Stomach (tissue), 9 donors: ENCODE data around the gene LHFPL2. TPM values are rescaled to one million over a fixed set of nuclear protein-coding genes. Genes with fewer than 3 reads are reported as not detected.

Experiments
- DNase-seq, 2 donors: peaks; one replicate each; pipeline versions ENCODE4 v3.0.0 to v3.0.0-alpha.2; 2013 to 2019
- H3K27ac ChIP-seq, 5 donors: fragments of 200-600 bp in 4 of 5; sonication (generic) in 4 of 5; one replicate each; pipeline ENCODE4 v1.5.1; 2013 to 2019; ENCODE audit warnings: mild to moderate bottlenecking in 1 of 5, moderate library complexity in 1 of 5
- H3K27me3 ChIP-seq, 3 donors: fragments of 200-600 bp; sonication (generic); one replicate each; pipeline ENCODE4 v1.5.1; 2017 to 2019; ENCODE audit warnings: mixed run types in 1 of 3
- H3K36me3 ChIP-seq, 4 donors: fragments of 200-600 bp; sonication (generic); 1 replicate in 3 of 4; 2 replicates in 1 of 4; pipeline ENCODE4 v1.5.1; 2016 to 2019
- H3K4me1 ChIP-seq, 4 donors: fragments of 200-600 bp; sonication (generic); one replicate each; pipeline ENCODE4 v1.5.1; 2016 to 2019
- H3K4me3 ChIP-seq, 4 donors: fragments of 200-600 bp; sonication (generic) in 3 of 4; one replicate each; pipeline ENCODE4 v1.5.1; 2016 to 2019; ENCODE audit warnings: mild to moderate bottlenecking in 1 of 4
- H3K9me3 ChIP-seq, 4 donors: fragments of 200-600 bp; sonication (generic); one replicate each; pipeline ENCODE4 v1.5.1; 2016 to 2019
- EP300 ChIP-seq: sonication (generic); formaldehyde crosslinking; IDR thresholded peaks from one replicate; pipeline ENCODE4 v1.6.1; 2017; ENCODE audit warnings: antibody characterized with exemption
- POLR2A ChIP-seq, 4 donors: fragments of 450-650 bp; IDR thresholded peaks; one replicate each; pipeline ENCODE4 v1.6.1; 2016; ENCODE audit warnings: antibody characterized with exemption in 4 of 4, control low read depth in 2 of 4, mild to moderate bottlenecking in 1 of 4, moderate library complexity in 1 of 4
- POLR2AphosphoS5 ChIP-seq, 3 donors: sonication (generic); formaldehyde crosslinking; IDR thresholded peaks; one replicate each; pipeline ENCODE4 v1.6.1; 2016; ENCODE audit warnings: antibody characterized with exemption in 3 of 3
- whole genome bisulfite sequencing, 5 donors: extraction: QIAGEN DNeasy Blood & Tissue Kit in 3 of 5; methylation state at CpG; one replicate each; pipeline versions ENCODE4 v1.1.5 to v1.1.7; 2013 to 2018; 5-methylcytosine and 5-hydroxymethylcytosine counted together
- intact Hi-C: fragments of 100-400 bp; cut with DNase I; formaldehyde crosslinking; loops from one replicate; pipeline ENCODE4 v1.15.1; 2023; ENCODE audit warnings: low total_unique reads
- polyA plus RNA-seq, 3 donors: library from polyadenylated mRNA; stranded (reverse); fragments of 200-250 nt; gene quantifications; one replicate each; pipeline ENCODE4 v1.2.3, GENCODE V29; 2013
- total RNA-seq, 5 donors: library from RNA; depleted of rRNA; stranded (reverse); fragments of >200 nt; gene quantifications; one replicate each; pipeline versions ENCODE4 v1.1.0 to v1.2.3, GENCODE V29; 2014 to 2016
- TF ChIP-seq, protein P1 (sequence below), 7 experiments: fragments of 450-650 bp in 4 of 7; fragments of 200-600 bp in 3 of 7; sonication (generic) in 3 of 7; IDR thresholded peaks; one replicate each; pipeline ENCODE4 v1.5.1; 2016 to 2019; ENCODE audit warnings: antibody characterized with exemption in 7 of 7, control low read depth in 2 of 7, mild to moderate bottlenecking in 1 of 7
- donor health status: healthy with polysubstance abuse.
- donor health status: Bipolar disorder and iron deficiency.
- donor health status: healthy.

The LHFPL2 gene
- total and polyA plus RNA-seq, 8 donors, result 3.7 to 53.6 (median 24.3) TPM

DNA sequence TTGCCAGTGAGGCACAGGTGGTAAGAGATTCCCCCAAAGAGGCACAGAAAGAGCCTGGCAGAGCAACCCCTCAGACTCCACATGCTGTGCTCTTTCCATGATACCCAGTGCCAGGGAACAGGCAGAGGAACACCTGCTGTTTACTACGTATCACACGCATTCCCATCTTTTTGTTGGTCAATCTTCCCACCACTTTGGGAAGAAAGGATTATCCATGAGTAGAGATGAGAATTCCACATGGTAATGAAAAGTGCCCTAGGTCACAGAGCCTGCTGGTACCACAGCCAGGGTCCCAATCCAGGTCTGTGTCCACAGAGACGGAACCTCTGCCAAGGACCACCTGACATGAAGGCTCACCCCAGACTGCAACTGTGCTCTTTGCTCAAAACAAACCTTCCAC is 86.6 kb downstream of the LHFPL2 start:
- Histone ChIP-seq H3K27ac (no peak overlapping the region), H3K4me1 (peaks cover 0 to 2% (median 0%) of the 10 kb centered on the region in 4 donors), H3K4me3 (no peak overlapping the region), H3K36me3 (peaks cover 0 to 3% (median 0%) of the 10 kb centered on the region in 4 donors), H3K9me3 (no peaks in the 10 kb centered on the region), H3K27me3 (no peaks in the 10 kb centered on the region)
- DNase-seq, result no peak
- intact Hi-C loops, result no loop called here
- no peak for TF ChIP-seq POLR2A (IDR thresholded peaks at IDR 0.05)
- TF ChIP-seq, protein P1, sequence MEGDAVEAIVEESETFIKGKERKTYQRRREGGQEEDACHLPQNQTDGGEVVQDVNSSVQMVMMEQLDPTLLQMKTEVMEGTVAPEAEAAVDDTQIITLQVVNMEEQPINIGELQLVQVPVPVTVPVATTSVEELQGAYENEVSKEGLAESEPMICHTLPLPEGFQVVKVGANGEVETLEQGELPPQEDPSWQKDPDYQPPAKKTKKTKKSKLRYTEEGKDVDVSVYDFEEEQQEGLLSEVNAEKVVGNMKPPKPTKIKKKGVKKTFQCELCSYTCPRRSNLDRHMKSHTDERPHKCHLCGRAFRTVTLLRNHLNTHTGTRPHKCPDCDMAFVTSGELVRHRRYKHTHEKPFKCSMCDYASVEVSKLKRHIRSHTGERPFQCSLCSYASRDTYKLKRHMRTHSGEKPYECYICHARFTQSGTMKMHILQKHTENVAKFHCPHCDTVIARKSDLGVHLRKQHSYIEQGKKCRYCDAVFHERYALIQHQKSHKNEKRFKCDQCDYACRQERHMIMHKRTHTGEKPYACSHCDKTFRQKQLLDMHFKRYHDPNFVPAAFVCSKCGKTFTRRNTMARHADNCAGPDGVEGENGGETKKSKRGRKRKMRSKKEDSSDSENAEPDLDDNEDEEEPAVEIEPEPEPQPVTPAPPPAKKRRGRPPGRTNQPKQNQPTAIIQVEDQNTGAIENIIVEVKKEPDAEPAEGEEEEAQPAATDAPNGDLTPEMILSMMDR (IDR thresholded peaks at IDR 0.05), result no peak
- TF ChIP-seq EP300, result no peak
- TF ChIP-seq POLR2AphosphoS5 (IDR thresholded peaks at IDR 0.05), result no peak
- WGBS, 5 donors, result 94 to 100% (median 99%) methylated on average over 3 of the region's 3 CpGs

DNA sequence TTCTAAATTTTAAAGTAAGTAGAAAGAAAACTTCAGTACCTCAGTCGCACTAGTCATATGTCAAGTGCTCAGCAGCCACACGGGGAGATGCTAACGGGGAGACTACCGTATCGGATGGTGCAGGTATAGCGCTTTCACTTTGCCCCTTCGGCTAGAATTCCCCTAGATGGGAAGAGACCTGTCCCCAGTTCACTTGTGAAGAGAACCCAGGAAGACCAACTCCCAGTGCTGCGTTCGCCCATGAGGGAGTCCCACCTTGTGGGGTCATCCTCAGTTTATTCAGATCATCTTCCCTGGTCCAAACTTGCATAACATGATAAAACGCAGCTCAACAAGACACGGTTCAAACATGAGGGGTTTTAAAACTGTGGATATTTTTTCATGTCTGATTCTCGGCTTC is 87.3 kb downstream of the LHFPL2 start:
- H3K36me3 ChIP-seq, result peaks cover 0 to 3% (median 0%) of the 10 kb centered on the region in 4 donors
- no peaks in the 10 kb centered on the region for H3K27me3 ChIP-seq
- no peaks in the 10 kb centered on the region for H3K9me3 ChIP-seq
- TF ChIP-seq EP300 (no peak), POLR2AphosphoS5 (IDR thresholded peaks at IDR 0.05) (no peak), POLR2A (IDR thresholded peaks at IDR 0.05) (no peak)
- TF ChIP-seq, protein P1 (IDR thresholded peaks at IDR 0.05), result no peak
- no peak for DNase-seq
- no peaks in the 10 kb centered on the region for H3K4me1 ChIP-seq
- 94 to 98% (median 96%) methylated on average over 12 of the region's 12 CpGs for WGBS, 5 donors
- no peak overlapping the region for H3K4me3 ChIP-seq
- no peak overlapping the region for H3K27ac ChIP-seq
- intact Hi-C loops, result no loop called here

DNA sequence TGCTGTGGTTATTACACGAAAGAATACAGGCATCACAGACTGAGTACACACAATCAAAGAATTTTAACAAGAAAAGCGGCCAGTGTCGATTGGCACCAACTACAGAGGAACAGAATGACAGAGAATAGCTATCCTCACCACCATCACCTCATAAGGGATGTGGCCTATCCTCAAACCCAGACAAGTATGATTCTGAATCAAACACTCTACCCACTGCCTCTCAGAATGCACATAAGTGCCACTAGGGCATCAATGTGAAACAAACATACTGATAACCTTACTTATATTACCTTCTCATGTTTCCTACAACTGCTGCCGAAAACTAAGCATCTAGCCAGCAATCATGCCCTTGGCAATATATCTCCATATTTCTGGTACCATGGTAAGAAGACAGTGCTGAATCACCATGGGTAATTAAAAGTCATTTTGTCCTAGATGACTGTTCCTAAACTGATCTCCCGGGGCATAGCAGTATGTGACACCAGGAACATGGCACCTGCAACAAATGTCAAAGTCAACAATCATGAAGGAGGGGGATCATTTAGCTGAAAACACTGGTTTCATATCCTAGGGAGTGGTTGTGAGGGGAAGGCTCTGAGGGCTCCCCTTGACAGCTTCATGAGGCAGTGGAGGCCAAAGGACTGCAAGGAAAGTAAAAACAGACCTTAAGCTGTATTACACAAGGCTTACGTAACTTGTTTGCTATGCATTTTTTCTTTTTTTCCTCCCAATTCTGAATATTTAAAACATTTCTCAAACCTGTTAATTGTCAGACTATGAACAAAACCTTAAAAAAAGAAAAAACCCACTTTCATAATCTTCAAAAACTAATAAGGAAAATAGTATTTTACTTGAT is 88.3 kb downstream of the LHFPL2 start:
- no peak for DNase-seq
- peaks cover 0 to 3% (median 0%) of the 10 kb centered on the region in 4 donors for H3K36me3 ChIP-seq
- TF ChIP-seq POLR2A (IDR thresholded peaks at IDR 0.05), result no peak
- no peak for TF ChIP-seq EP300
- TF ChIP-seq, protein P1 (IDR thresholded peaks at IDR 0.05), result no peak
- H3K27ac ChIP-seq, result no peak overlapping the region
- no peaks in the 10 kb centered on the region for H3K4me1 ChIP-seq
- H3K9me3 ChIP-seq, result no peaks in the 10 kb centered on the region
- intact Hi-C loops, result no loop called here
- H3K27me3 ChIP-seq, result no peaks in the 10 kb centered on the region
- WGBS, 5 donors, result 87 to 94% (median 90%) methylated on average over 6 of the region's 6 CpGs
- no peak overlapping the region for H3K4me3 ChIP-seq

DNA sequence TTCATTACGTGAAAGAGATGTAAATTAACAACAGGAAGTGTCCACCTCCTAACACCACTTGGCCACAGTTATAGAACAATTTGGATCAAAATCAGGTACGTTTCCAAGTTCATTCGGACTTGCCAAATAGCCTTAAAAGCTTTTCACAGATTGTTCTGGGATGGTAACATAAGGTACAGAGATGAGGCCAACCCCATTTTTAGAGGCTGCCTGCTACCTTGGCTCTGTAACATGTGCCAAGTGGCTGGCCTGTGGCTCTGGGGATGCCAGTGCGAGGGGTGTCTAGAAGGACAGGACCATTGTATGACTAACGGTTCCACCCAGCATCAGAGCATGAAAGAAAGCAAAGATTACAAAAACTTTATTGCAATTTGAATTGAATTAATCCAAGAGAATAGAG is 91.0 kb downstream of the LHFPL2 start:
- no peak for DNase-seq
- H3K27ac ChIP-seq, result no peak overlapping the region
- H3K4me1 ChIP-seq, result no peaks in the 10 kb centered on the region
- H3K36me3 ChIP-seq, result no peaks in the 10 kb centered on the region
- TF ChIP-seq POLR2AphosphoS5 (IDR thresholded peaks at IDR 0.05), result no peak
- no peak for TF ChIP-seq POLR2A (IDR thresholded peaks at IDR 0.05)
- no peak for TF ChIP-seq EP300
- H3K4me3 ChIP-seq, result no peak overlapping the region
- WGBS, 5 donors, result 83 to 89% (median 85%) methylated on average over 5 of the region's 5 CpGs
- intact Hi-C loops, result no loop called here
- H3K9me3 ChIP-seq, result no peaks in the 10 kb centered on the region
- H3K27me3 ChIP-seq, result no peaks in the 10 kb centered on the region

DNA sequence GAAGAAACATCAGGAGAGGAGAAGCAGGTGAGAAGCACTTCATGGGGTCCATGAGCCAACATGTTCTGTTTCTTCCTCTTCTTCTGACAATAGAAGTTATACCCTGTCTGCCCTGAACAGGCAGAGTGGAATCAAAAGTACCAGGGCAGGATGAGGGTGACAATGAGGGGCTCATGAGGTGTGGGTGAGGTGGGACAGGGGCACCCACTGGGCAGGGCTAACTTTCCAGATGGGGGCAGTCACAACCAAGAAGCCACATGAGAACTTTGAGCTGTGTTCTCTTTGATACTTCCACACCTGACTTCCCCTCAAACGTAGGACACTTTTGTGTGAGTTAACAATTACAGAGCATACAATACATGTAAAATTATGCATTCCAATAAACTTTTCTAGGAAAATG is 92.7 kb downstream of the LHFPL2 start:
- no peaks in the 10 kb centered on the region for H3K9me3 ChIP-seq
- WGBS, 5 donors, result 56 to 68% (median 62%) methylated on average over 1 of the region's 1 CpG
- TF ChIP-seq EP300, result no peak
- no peak for TF ChIP-seq POLR2AphosphoS5 (IDR thresholded peaks at IDR 0.05)
- TF ChIP-seq, protein P1 (IDR thresholded peaks at IDR 0.05), result no peak
- no peak for TF ChIP-seq POLR2A (IDR thresholded peaks at IDR 0.05)
- intact Hi-C loops, result no loop called here
- no peaks in the 10 kb centered on the region for H3K4me1 ChIP-seq
- no peaks in the 10 kb centered on the region for H3K36me3 ChIP-seq
- no peaks in the 10 kb centered on the region for H3K27me3 ChIP-seq
- H3K27ac ChIP-seq, result no peak overlapping the region
- DNase-seq, result no peak
- H3K4me3 ChIP-seq, result no peak overlapping the region
